ENCODE results near the gene CCL4.
A peak's percentile ranks its signal among the peaks of the same experiment; 100 is the strongest.

CCL4 gene

DNA sequence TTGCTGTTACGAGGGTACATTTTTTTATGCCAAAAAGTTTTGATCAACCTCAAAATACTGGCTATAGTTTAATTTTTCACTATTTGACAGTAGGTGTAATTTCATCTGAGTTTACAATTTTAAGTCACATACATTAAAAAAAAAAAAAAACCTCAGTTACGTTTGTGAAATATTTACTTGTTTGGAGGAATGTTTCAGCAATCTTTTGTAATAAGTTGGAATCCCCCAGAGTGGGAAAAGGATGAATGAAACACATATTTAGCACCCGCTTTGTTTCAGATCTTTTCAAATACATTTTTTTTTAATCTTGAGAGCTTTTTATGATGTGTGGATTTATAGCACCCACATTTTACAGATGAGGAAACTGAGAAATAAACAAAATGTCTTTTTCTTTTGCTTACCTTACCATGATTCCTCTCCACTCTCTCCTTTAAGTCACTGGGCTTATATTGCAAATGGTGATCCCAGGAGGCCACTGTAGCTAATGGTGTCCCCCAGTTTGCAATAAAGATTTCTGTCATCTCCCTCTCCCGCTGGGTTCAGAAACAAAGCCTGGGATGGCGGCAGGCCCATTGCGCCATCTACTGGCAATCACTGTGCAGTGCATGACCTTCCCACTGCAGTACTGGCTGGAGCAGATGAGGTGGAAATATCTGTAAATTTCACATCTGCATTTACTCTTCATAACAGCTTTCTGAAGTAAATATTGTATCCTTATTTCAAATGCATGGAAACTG lies 45.1 kb downstream of the CCL4 start:
- peak; percentile 92 for DNase-seq

DNA sequence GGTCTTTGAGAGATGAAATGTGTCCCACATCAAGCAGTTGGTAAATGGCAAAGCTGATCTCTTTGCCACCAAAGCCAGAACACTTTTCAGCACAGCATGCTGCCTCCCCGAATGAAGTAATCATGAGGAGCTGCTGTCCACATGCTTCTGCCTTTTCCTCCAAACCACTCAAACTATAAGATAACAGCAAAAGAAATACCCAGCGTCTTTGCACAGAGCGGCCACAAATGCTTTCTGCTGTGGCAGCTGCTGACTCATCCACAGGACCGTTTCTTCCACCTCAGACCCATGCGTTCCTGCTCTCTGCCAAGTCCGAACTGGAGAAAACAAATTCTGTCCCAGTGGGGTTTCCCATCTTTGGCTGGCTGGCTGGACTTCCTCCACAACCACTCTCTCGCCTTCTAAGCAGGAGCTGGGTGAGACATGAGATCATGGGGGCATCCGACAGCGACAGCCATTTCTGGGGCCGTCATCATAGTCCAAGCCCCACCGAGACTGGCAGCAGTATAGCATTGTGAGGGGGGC lies 45.7 kb downstream of the CCL4 start:
- peak; percentile 95 for DNase-seq

DNA sequence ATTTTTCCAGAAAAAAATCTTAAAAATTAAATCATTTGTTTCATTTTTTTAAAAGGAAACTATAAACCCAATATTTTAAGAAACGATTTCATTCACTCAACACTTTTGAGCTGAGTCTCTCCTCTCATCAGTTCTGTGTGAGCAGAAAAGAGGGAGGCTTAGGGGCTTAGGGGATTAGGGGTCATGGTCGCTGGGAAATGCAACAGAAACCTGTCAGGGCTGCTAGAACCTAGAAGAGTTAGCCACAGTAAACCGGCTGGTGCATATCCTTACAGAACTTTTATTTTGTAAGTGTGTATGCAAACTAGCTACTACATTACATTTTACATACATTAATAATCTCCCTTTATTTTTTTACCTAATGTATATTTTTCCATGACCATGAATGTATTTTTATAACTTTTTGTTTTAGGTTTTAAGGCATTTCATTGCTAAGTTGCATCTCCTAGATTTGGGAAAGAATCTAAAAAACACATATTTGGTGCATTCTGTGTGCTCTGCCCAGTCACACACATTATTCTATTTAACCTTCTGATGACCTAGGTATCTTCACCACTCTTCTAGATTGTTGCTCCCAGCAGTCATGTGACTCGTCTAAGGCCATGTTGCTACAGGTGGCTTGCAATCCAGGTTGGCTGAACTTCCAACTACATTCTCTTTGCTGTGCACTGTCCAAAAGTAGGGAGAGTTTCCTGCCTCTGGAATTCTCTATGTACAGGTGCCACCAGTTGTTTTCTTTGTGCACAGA lies 48.4 kb downstream of the CCL4 start:
- no peak for DNase-seq

DNA sequence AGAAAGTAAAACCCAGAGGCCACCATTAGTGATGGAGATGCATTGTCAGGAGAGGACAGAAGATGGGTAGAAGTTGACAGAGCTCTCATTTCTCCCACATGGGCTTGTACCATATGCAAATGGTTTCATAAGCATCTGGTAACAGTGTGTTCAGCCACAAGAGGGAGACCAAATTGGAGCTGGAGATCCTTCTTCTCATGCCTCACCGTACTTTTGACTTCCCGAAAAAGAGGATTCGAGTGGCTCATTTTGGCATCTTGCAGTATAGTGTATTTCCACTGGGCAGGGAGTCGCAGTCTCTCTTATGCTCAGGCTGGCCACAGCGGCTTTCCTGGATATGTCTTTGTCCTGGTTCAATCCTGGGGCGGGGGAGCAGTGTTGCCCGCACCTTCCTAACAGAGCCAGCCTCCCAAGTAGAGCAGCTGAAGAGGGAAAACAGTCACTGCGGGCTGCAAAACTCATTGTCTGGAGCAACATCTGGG lies 49.1 kb downstream of the CCL4 start:
- DNase-seq, result peak; percentile 21

DNA sequence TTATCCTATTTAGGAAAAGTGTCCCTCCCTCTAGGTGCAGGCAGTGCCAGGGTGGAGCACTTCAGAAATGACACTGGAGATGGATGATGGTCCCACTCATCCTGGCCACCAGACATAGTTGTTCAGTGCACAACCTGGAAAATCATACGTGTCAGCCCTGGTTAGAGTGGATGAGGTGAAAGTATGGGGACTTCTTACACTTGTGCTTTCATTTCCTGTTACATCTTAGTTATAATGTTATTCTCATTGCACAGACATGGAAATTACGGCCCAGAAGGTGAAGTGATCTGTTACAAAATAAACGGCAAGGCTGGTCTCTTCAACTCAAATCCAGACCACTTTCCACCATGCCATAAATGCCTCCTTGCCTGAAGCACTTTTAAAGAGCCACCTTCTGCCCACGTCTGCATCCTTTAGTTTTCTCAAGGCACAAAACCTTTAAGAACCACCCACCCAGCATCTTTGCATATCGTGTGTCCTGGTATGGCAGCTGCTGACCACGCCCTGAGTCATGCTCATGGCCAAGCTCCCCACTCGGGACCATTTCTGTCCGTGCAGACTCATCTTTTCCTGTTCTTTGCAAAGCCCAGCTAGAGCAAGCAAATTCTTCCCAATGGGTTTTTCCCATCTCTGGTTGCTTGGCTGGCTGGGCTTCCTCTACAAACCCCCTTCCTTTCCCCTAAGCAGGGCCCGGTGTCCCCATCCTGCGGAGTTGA lies 50.4 kb downstream of the CCL4 start:
- no peak for DNase-seq

All from hematopoietic multipotent progenitor cell treated with erythropoietin and hydrocortisone succinate and interleukin-3 and kit ligand, for 4 days (in vitro differentiated cells).